Adrenal gland (tissue), 5 donors: ENCODE data around the gene ZNF488.

Experiments
- POLR2A ChIP-seq, 2 donors: fragments of 450-650 bp; IDR thresholded peaks; one replicate each; pipeline ENCODE4 v1.6.1; 2017; ENCODE audit warnings: antibody characterized with exemption in 2 of 2, mild to moderate bottlenecking in 2 of 2, moderate library complexity in 1 of 2
- TF ChIP-seq, protein P1 (sequence below), 6 experiments: fragments of 450-650 bp in 4 of 6; fragments of 200-600 bp in 2 of 6; sonication (generic) in 1 of 6; IDR thresholded peaks; 1 replicate in 5 of 6; 2 replicates in 1 of 6; pipeline versions ENCODE4 v1.5.1 to v1.8.0; 2016 to 2021; ENCODE audit warnings: antibody characterized with exemption in 6 of 6, mild to moderate bottlenecking in 2 of 6, moderate library complexity in 1 of 6
- donor health status: DM: no; HTN: no; CAD: no.

- TF ChIP-seq, protein P1, sequence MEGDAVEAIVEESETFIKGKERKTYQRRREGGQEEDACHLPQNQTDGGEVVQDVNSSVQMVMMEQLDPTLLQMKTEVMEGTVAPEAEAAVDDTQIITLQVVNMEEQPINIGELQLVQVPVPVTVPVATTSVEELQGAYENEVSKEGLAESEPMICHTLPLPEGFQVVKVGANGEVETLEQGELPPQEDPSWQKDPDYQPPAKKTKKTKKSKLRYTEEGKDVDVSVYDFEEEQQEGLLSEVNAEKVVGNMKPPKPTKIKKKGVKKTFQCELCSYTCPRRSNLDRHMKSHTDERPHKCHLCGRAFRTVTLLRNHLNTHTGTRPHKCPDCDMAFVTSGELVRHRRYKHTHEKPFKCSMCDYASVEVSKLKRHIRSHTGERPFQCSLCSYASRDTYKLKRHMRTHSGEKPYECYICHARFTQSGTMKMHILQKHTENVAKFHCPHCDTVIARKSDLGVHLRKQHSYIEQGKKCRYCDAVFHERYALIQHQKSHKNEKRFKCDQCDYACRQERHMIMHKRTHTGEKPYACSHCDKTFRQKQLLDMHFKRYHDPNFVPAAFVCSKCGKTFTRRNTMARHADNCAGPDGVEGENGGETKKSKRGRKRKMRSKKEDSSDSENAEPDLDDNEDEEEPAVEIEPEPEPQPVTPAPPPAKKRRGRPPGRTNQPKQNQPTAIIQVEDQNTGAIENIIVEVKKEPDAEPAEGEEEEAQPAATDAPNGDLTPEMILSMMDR (IDR thresholded peaks at IDR 0.05), result no peak
- TF ChIP-seq POLR2A (IDR thresholded peaks at IDR 0.05), result no peak
These were observed 23.0 kb upstream of the ZNF488 start for GRCh38 chr10:47406870-47407691.
